SU-DHL-6 (cell line): ENCODE results near the gene BBS4.
"Not testable (repeated sequence)": the region's sequence is repeated elsewhere in the genome, so short reads cannot be mapped to it uniquely, and the experiment has no call there.

Experiments used
- H2AFZ ChIP-seq: fragments of 200-600 bp; sonication (generic); 2 replicates; pipeline ENCODE4 v1.6.1; 2014; ENCODE audit warnings: low read depth, mild to moderate bottlenecking, moderate library complexity, mixed read lengths, antibody characterized with exemption, low read length; ENCODE audit not compliant: severe bottlenecking
- H3F3A ChIP-seq: fragments of 200-600 bp; shearing (Covaris generic); 2 replicates; pipeline ENCODE4 v1.6.0; 2016; ENCODE audit warnings: antibody characterized with exemption, mild to moderate bottlenecking; ENCODE audit not compliant: insufficient read depth
- H3K27ac ChIP-seq: fragments of 200-600 bp; sonication (generic); 2 replicates; pipeline ENCODE4 v1.5.1; 2016; ENCODE audit warnings: low read depth, mild to moderate bottlenecking, low read length, moderate library complexity, mixed read lengths
- H3K27me3 ChIP-seq: fragments of 200-600 bp; sonication (generic), shearing (Covaris generic); 2 replicates; pipeline ENCODE4 v1.6.0; 2014; ENCODE audit warnings: mild to moderate bottlenecking, low read length
- H3K36me3 ChIP-seq: fragments of 200-600 bp; sonication (generic); 2 replicates; pipeline ENCODE4 v1.6.1; 2014; ENCODE audit warnings: mild to moderate bottlenecking, low read length, mixed read lengths
- H3K4me2 ChIP-seq: fragments of 300-600, 200-600 bp; shearing (Covaris generic), sonication (generic); 2 replicates; pipeline ENCODE4 v1.6.0; 2014; ENCODE audit warnings: low read length, low read depth, mild to moderate bottlenecking; ENCODE audit not compliant: poor library complexity, severe bottlenecking
- H3K4me3 ChIP-seq: fragments of 200-600 bp; sonication (generic); 2 replicates; pipeline ENCODE4 v1.5.1; 2014; ENCODE audit warnings: antibody characterized with exemption, low read length, mild to moderate bottlenecking, mixed read lengths; ENCODE audit not compliant: insufficient read depth, poor library complexity, severe bottlenecking
- H3K79me2 ChIP-seq: fragments of 200-600 bp; sonication (generic); 2 replicates; pipeline ENCODE4 v1.6.1; 2014; ENCODE audit warnings: mild to moderate bottlenecking, low read length, moderate library complexity; ENCODE audit not compliant: insufficient read depth
- H3K9ac ChIP-seq: fragments of 200-600 bp; sonication (generic); 2 replicates; pipeline ENCODE4 v1.7.0; 2014; ENCODE audit warnings: mild to moderate bottlenecking, low read length
- H3K9me2 ChIP-seq: fragments of 200-600 bp; sonication (generic); replicated peaks from 2 replicates; pipeline ENCODE4 v1.6.1; 2014; ENCODE audit warnings: low read length; ENCODE audit not compliant: insufficient read depth
- H3K9me3 ChIP-seq: fragments of 200-600 bp; sonication (generic); 2 replicates; pipeline ENCODE4 v1.6.1; 2014; ENCODE audit warnings: low read length, mixed read lengths; ENCODE audit not compliant: insufficient read depth
- H4K20me1 ChIP-seq: fragments of 200-600 bp; sonication (generic); 2 replicates; pipeline ENCODE4 v1.6.1; 2014; ENCODE audit warnings: low read depth, mild to moderate bottlenecking, antibody characterized with exemption, low read length, moderate library complexity, mixed read lengths
- CTCF ChIP-seq: fragments of 200-600 bp; sonication (generic); IDR thresholded peaks from one replicate; pipeline ENCODE4 v1.5.1; 2017; ENCODE audit warnings: antibody characterized with exemption, mild to moderate bottlenecking, low read length, moderate library complexity; ENCODE audit not compliant: insufficient read depth, poor library complexity, severe bottlenecking
- EZH2phosphoT487 ChIP-seq: fragments of 200-600 bp; sonication (generic), shearing (Covaris generic); conservative IDR thresholded peaks from 2 replicates; pipeline ENCODE4 v1.6.1; 2018; ENCODE audit warnings: mild to moderate bottlenecking, antibody characterized with exemption, low read length, moderate library complexity, mixed read lengths

Gene BBS4

GRCh38 chr15:72727154-72727553, 41.1 kb downstream of the BBS4 start:
- no peaks in the 10 kb centered on the region for H3K79me2 ChIP-seq
- no peak overlapping the region for H2AFZ ChIP-seq
- no peak for TF ChIP-seq CTCF

GRCh38 chr15:72728249-72728648, 42.2 kb downstream of the BBS4 start:
- not testable (repeated sequence) for H4K20me1 ChIP-seq

More at GRCh38 chr15:72727154-72727553, 41.1 kb downstream of the BBS4 start:
- H3K36me3 ChIP-seq, result no peaks in the 10 kb centered on the region
- H3K9ac ChIP-seq, result no peak overlapping the region
- no peaks in the 10 kb centered on the region for H3F3A ChIP-seq
- no peaks in the 10 kb centered on the region for H3K27me3 ChIP-seq
- H3K27ac ChIP-seq, result no peak overlapping the region
- no peaks in the 10 kb centered on the region for H4K20me1 ChIP-seq
- no peak overlapping the region for H3K4me2 ChIP-seq
- no peaks in the 10 kb centered on the region for H3K9me3 ChIP-seq
- no peak overlapping the region for H3K4me3 ChIP-seq
- H3K9me2 ChIP-seq, result no peaks in the 10 kb centered on the region

GRCh38 chr15:72728821-72729220, 42.8 kb downstream of the BBS4 start:
- H3K36me3 ChIP-seq, result no peaks in the 10 kb centered on the region
- H3K9ac ChIP-seq, result no peak overlapping the region
- H3K9me2 ChIP-seq, result no peaks in the 10 kb centered on the region
- H2AFZ ChIP-seq, result no peak overlapping the region
- no peaks in the 10 kb centered on the region for H3K79me2 ChIP-seq
- H3K27ac ChIP-seq, result no peak overlapping the region
- no peaks in the 10 kb centered on the region for H3K27me3 ChIP-seq
- no peak overlapping the region for H3K4me3 ChIP-seq
- H3K4me2 ChIP-seq, result no peak overlapping the region
- H3K9me3 ChIP-seq, result no peaks in the 10 kb centered on the region
- H3F3A ChIP-seq, result no peaks in the 10 kb centered on the region
- no peaks in the 10 kb centered on the region for H4K20me1 ChIP-seq
- no peak for TF ChIP-seq CTCF
- TF ChIP-seq EZH2phosphoT487, result no peak

More at GRCh38 chr15:72728249-72728648, 42.2 kb downstream of the BBS4 start:
- H3K4me3 ChIP-seq, H3K27me3 ChIP-seq, H3K27ac ChIP-seq, H3K9me3 ChIP-seq, H3K36me3 ChIP-seq, H3K9me2 ChIP-seq, H3K4me2 ChIP-seq, H3K9ac ChIP-seq, H2AFZ ChIP-seq, H3F3A ChIP-seq, H3K79me2 ChIP-seq: not testable (repeated sequence)

- Histone ChIP-seq H3K27ac (no peak overlapping the region), H3K9me2 (no peaks in the 10 kb centered on the region), H2AFZ (no peak overlapping the region), H3K27me3 (no peaks in the 10 kb centered on the region), H3K36me3 (0 out of 2 replicates have a peak, but pooled peaks cover 1% of the 10 kb centered on the region), H3K4me3 (no peak overlapping the region), H3K9ac (no peak overlapping the region), H3F3A (no peaks in the 10 kb centered on the region), H3K9me3 (no peaks in the 10 kb centered on the region), H3K79me2 (no peaks in the 10 kb centered on the region), H3K4me2 (no peak overlapping the region), H4K20me1 (no peaks in the 10 kb centered on the region)
- no peak for TF ChIP-seq EZH2phosphoT487
- TF ChIP-seq CTCF, result no peak
Measured at GRCh38 chr15:72732086-72732485, 46.1 kb downstream of the BBS4 start.
